Measurements from ENCODE around the gene IFITM10. TPM values are rescaled to one million over a fixed set of nuclear protein-coding genes. Genes with fewer than 3 reads are reported as not detected.

The IFITM10 gene
- total and polyA plus RNA-seq, 2 donors from 2014 or later: 2.3 to 6.4 TPM

- TF ChIP-seq CTCF (IDR thresholded peaks at IDR 0.05; ENCODE audit: borderline replicate concordance, extremely low read depth, insufficient read depth): no peak
- DNase-seq (peak in 1 of 5 donors; percentile 25), FAIRE-seq (no peak)
- H3K27ac ChIP-seq (ENCODE audit: low read depth in 2 of 2, low read length in 2 of 2): no peak overlapping the region
- no peaks in the 10 kb centered on the region for H3K36me3 ChIP-seq (ENCODE audit: control insufficient read depth in 2 of 3, insufficient read depth in 3 of 3, low read length in 3 of 3)
- no peaks in the 10 kb centered on the region for H3K4me1 ChIP-seq (ENCODE audit: control insufficient read depth in 2 of 3, insufficient read depth in 2 of 3, low read depth in 1 of 3, low read length in 3 of 3)
- no peaks in the 10 kb centered on the region for H3K27me3 ChIP-seq (ENCODE audit: control insufficient read depth, insufficient read depth, low read length)
- no peak overlapping the region for H3K4me3 ChIP-seq (ENCODE audit: low read length in 3 of 3)
- no peak overlapping the region for H3K9ac ChIP-seq (ENCODE audit: low read length in 3 of 3)
- peaks cover 2 to 8% (median 5%) of the 10 kb centered on the region in 3 donors for H3K9me3 ChIP-seq (ENCODE audit: control insufficient read depth in 2 of 3, insufficient read depth in 1 of 3, low read length in 3 of 3)
- intact Hi-C loops (cut with DNase I): no loop called here
Measured at GRCh38 chr11:1732418-1733008, 17.9 kb downstream of the IFITM10 start.

- Histone ChIP-seq H3K9me3 (ENCODE audit: control insufficient read depth in 2 of 3, insufficient read depth in 1 of 3, low read length in 3 of 3) (peaks cover under 1 to 5% (median under 1%) of the 10 kb centered on the region in 3 donors), H3K4me1 (ENCODE audit: control insufficient read depth in 2 of 3, insufficient read depth in 2 of 3, low read depth in 1 of 3, low read length in 3 of 3) (no peaks in the 10 kb centered on the region), H3K27me3 (ENCODE audit: control insufficient read depth, insufficient read depth, low read length) (no peaks in the 10 kb centered on the region), H3K9ac (ENCODE audit: low read length in 3 of 3) (no peak overlapping the region), H3K27ac (ENCODE audit: low read depth in 2 of 2, low read length in 2 of 2) (no peak overlapping the region), H3K36me3 (ENCODE audit: control insufficient read depth in 2 of 3, insufficient read depth in 3 of 3, low read length in 3 of 3) (no peaks in the 10 kb centered on the region), H3K4me3 (ENCODE audit: low read length in 3 of 3) (no peak overlapping the region)
- DNase-seq (peak in 1 of 5 donors; percentile 9), FAIRE-seq (no peak)
- TF ChIP-seq CTCF (IDR thresholded peaks at IDR 0.05; ENCODE audit: borderline replicate concordance, extremely low read depth, insufficient read depth): no peak
- intact Hi-C loops (cut with DNase I): no loop called here
Measured at GRCh38 chr11:1731451-1732059, 18.8 kb downstream of the IFITM10 start.

- H3K27me3 ChIP-seq (ENCODE audit: control insufficient read depth, insufficient read depth, low read length): no peaks in the 10 kb centered on the region
- H3K4me3 ChIP-seq (ENCODE audit: low read length in 3 of 3): no peak overlapping the region
- no peak overlapping the region for H3K9ac ChIP-seq (ENCODE audit: low read length in 3 of 3)
- no peaks in the 10 kb centered on the region for H3K9me3 ChIP-seq (ENCODE audit: control insufficient read depth in 2 of 3, insufficient read depth in 1 of 3, low read length in 3 of 3)
- no peak for TF ChIP-seq CTCF (IDR thresholded peaks at IDR 0.05; ENCODE audit: borderline replicate concordance, extremely low read depth, insufficient read depth)
- peak in 1 of 5 donors; percentile 11 for DNase-seq
- FAIRE-seq: no peak
- H3K36me3 ChIP-seq (ENCODE audit: control insufficient read depth in 2 of 3, insufficient read depth in 3 of 3, low read length in 3 of 3): no peaks in the 10 kb centered on the region
- H3K4me1 ChIP-seq (ENCODE audit: control insufficient read depth in 2 of 3, insufficient read depth in 2 of 3, low read depth in 1 of 3, low read length in 3 of 3): no peaks in the 10 kb centered on the region
- intact Hi-C loops (cut with DNase I): no loop called here
- no peak overlapping the region for H3K27ac ChIP-seq (ENCODE audit: low read depth in 2 of 2, low read length in 2 of 2)
Measured at GRCh38 chr11:1730059-1730629, 20.3 kb downstream of the IFITM10 start.

Measured in kidney (tissue), 14 donors.